CD4-positive, alpha-beta T cell treated with Interleukin-4 for 4 hours (primary cell): Measurements from ENCODE around the gene CSPG4.
"Not testable (repeated sequence)": the region's sequence is repeated elsewhere in the genome, so short reads cannot be mapped to it uniquely, and the experiment has no call there.

ENCODE experiments used
- DNase-seq: peaks from one replicate; pipeline ENCODE4 v3.0.0-alpha.2; 2020

Gene CSPG4

GRCh38 chr15:75712668-75713337, at the start of gene CSPG4:
Gene CSPG4 (minus strand): TSS chr15:75712848. CDS start chr15:75712755, 93 bp downstream.
- no peak for DNase-seq

GRCh38 chr15:75762357-75762718, 49.7 kb upstream of the CSPG4 start:
- DNase-seq, result not testable (repeated sequence)

DNA sequence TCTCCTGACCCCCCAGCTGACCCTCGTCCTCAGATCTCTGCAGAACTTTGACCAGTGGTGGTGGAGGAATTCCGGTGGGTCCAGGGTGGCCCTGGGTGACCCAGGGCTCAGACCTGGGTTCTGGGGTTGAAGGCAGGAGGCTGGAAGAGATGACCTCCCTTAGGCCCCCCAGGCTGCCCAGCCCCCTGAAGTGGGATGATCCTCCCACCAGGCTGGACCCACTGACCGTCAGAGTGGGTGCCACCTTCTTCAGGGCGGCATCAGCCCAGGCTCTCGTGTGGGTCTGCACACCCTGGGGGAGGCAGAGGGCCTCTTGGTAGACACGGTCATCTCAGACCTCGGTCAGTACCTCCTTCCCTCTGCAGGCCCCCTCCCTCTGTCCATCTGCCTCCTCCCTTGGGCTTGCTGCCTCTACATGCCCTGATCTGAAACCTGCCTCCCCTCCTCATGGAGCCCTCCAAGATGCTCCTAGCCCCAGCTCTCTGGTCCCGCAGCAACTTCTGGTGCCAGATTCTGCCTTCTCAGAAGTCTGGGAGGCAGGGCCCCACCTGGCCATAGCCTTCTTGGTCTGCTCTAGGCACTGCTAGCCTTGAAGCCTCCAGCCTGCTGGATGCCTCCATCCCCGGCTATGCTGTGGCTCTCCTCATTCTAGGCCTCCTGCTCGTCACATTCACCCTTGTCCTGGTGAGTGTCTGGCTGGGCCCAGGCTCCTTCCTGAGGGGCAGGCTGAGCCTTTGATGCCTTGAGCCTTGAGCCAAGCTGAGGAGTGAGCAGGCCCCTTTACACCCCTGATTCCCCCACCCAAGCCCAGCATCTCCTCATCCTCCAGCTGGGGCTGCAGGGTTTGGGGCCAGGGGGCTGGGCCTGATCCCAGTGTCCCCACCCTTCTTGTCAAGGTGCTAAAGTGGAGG, 49.1 kb upstream of the CSPG4 start:
- no peak for DNase-seq

DNA sequence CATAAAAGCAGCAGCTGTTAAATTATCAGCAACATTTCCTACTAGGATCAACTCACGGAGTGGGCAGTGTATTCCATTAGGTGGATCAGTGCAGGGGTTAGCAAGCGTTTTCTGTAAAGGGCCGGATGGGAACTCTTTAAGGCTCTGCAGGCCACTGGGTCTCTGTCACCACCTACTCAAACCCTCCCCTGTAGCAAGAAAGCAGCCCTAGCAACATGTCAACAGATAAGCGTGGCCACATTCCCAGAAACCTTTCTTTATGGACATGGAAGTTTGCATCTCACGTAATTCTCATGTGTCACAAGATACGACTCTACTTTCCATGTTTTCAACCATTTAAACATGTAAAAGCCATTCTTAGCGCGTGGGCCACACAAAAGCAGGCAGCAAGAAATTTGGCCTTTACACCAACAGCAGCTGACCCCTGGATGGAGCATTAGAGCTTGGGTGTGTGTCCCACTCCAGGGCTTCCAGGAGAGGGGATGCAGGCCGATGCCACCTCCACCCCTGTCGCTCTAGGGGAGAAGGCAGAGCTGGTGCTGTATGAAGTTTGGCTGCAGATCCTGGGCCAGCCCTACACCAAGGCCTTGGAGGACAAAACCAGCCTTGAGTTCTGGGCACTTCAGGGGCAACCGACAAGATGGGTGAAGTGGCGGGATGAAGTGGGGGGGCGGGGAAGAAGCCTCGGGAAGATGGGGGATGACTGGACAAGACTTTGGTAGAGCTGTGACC, 48.2 kb upstream of the CSPG4 start:
- no peak for DNase-seq

DNA sequence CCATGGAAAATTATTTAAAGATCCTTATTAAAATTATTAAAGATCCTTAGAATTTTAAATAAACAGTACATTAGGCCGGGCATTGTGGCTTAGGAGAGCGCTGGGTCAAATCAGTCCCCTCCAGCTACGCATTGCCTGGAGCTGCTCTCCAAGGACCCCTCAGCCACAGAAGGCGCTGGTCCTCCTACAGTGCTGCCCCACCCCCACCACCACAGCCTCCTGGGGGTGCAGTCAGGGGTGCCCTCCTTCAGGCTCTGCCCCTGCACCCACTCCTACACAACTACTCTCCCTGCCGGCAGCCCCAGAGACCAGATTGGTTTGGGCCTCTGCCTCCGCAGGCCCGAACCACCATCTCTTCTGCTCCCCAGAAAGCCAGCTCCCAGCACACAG, 47.5 kb upstream of the CSPG4 start:
- not testable (repeated sequence) for DNase-seq

DNA sequence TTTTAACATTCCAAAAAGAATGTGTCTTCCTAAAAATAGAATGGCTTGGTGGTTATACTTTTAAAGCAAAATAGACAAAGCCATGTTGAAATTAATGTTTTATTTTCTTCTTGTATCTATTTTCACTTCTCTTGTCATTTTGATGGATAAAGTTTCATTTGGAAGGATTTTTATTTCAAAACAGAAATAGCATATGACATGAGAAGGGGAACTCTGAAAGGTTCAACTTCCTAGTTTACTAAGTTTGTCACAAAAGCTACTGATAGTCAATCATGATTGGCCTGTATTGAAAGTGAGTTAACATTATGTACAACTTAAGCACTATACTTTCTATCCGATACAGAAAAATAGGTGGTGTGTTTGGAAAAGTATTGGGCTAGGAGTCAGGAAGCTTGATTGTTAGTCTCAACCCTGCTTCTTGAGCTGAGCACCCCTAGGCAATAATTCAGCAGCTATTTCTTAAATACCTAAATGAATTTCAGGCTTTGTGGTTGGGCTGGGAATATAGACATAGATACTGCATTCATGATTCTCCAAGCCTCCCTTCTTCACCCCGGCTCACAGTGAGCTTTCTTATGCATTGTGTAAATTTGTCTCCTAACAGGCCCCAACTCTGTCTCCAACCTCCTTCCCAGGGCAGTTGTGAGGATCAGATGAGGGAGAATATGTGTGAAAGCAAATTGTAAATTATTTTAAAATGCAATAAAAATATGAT, 46.9 kb upstream of the CSPG4 start:
- no peak for DNase-seq

DNA sequence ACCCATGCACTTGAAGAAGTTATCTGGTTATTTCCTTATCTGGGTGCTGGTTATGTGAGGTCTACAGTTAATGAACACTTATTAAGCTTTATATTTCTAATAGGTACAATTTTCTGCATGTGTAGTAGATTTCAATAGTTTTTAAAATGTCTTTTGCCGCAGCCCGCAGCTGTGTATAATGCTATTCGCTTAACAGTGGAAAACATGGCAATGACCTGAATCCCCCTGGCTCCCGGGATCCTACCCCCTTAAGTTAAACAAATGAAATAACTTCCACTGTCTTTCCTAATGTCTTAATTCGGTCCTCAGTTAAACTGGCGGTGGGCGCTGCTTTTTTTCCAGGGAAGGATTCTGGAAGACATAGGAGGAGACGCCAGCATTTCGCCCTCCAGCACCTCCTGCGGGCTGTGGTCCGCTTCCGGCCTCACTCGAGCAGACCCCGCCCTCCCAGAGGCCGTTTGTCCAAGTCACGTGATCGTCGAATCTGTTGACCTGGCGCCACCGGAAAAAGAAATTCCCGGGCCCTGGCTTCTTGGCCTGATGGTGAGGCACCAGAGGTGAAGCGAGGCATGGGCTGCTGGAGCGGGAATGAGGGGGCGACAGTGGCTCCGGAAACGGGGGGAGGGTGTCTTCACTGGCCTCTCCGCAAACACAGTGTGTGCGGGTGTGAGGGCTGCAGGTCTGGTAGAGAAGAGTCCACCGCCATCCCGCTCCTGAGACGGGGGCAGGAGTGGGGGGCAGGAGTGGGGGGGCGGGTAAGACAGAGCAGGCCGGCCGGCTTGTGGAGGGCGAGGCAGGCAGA, 45.6 kb upstream of the CSPG4 start:
- DNase-seq, result peak; percentile 53

DNA sequence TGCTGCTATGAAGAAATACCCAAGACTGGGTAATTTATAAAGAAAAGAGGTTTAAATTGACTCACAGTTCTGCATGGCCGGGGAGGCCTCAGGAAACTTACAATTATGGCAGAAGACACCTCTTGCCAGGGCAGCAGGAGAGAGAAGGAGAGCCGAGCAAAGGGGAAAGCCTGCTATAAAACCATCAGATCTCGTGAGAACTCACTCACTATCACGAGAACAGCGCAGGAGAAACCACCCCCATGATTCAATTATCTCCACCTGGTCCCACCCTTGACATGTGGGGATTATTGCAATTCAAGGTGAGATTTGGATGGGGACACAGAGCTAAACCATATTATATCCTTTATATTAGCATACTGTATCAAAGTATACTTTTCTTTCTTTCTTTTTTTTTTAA, 42.2 kb upstream of the CSPG4 start:
- DNase-seq, result not testable (repeated sequence)

DNA sequence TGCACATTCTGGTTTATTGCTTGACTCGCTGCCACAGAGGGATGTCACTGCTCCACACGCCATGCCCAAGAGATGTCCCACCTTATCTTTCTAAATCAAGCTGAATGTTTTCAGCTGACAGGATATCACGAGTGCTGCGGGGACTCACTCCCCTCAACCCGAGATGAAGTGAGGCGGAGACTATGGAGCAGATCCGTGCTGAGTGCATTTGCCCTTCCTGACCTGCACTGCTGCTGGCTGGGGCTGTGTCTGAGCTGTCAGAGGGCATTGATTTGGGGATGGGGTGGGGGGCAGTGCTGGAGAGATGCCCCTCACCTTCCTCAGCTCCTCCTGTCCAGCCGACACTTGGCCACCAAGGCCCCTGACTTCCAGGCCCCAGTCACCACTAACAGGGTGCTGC, 40.5 kb upstream of the CSPG4 start:
- no peak for DNase-seq

- DNase-seq, result no peak
Observed at GRCh38 chr15:75751891-75752290, 39.2 kb upstream of the CSPG4 start.

DNA sequence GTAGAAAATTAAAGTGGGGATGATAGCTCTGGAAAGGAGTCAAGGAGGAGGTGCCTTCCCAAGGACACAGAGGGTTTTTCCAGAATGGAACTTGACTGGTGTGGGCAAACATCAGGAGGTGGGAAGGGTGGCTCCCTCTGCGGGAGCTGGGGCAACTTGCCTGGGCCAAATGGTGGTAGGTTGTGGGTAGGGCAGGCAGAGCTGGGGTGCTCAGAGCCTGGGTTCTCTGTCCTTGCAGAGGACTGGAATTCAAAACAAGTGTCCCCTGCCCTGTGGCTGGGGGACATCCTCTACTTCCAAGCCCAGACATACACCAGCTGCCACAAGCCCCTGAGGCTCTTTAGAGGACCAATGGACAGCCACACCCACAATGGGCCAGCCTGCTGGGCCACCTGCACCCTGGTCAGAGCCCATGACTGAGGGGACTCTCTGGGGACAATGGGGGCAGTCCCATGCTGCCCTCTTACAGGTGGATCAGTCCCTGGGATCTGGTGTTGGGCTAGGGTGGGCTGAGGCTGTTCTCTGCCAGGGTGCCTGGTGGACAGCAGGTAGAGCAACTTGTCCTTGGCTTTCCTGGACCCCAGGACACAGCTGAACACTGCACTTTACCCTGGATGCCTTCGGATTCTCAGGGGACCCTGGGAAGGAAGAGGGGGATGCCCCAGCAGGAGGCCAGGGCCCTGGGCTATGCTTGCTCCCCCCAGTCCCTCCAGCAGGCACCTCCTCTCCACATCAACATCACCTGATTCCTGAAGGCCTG, 38.6 kb upstream of the CSPG4 start:
- no peak for DNase-seq

DNA sequence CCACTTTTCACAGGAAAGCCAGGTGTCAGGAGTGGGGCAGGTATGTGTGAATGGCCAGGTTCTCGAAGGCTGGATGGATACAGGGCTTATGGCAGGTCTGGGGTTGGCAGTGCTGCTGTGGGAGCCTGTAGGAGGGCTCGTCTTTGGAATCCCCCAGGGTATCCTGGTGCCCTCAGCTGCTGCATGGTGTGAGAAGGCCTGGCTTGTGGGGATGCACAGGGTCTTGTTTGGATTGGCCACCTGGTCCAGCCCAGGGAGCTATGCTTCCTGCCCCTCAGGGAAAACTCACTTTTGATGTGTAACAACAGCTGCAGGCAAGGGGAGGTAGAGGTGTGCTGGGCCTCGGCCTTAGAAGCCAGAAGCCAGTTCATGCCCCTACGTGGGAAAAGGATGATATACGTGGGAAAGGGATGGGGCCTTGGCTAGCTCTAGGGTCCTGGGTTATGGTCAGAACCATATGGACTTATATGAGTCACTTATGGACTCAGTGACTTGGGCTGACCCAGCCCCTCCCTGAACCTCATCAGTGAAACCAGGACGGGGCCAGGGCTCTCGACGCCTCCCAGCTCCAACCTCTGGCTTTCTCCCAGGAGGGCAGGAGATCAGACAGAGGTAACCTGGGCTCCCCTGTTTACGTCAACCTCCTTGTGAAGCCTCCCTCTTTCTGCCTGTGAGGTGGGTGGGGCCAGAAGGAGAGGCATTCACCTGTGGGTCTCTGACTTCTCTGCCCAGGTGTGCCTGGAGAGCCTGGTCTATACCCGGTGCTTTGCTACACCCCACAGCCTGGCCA, 37.8 kb upstream of the CSPG4 start:
- DNase-seq, result no peak

- no peak for DNase-seq
Observed at GRCh38 chr15:75749820-75750219, 37.2 kb upstream of the CSPG4 start.

DNA sequence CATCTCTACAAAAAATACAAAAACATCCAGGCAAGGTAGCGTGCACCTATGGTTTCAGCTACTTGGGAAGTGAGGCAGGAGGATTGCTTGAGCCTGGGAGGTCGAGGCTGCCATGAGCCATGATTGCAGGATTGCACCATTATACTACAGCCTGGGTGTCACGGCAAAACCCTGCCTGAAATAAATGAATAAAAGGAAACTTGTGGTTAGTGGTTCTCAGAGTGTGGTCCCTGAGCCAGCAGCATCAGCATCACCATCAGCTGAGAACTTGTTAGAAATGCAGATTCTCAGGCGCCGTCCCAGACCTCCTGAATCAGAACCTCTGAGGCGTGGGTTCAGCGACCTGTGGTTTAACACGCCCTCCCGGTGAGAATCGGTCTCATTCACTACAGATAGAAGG, 36.2 kb upstream of the CSPG4 start:
- DNase-seq, result peak; percentile 61

DNA sequence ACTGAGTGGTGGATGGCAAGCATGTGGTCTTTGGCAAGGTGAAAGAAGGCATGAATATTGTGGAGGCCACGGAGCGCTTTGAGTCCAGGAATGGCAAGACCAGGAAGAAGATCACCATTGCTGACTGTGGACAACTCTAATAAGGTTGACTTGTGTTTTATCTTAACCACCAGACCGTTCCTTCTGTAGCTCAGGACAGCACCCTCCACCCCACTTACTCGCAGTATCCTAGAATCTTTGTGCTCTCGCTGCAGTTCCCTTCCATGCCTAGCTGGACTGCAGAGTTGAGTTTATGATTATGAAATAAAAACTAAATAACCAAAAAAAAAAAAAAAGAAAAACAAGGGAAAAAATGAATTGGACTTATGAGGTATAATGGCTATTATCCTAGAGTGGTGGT, 34.5 kb upstream of the CSPG4 start:
- DNase-seq, result not testable (repeated sequence)

GRCh38 chr15:75745305-75745704, 32.7 kb upstream of the CSPG4 start:
- no peak for DNase-seq

DNA sequence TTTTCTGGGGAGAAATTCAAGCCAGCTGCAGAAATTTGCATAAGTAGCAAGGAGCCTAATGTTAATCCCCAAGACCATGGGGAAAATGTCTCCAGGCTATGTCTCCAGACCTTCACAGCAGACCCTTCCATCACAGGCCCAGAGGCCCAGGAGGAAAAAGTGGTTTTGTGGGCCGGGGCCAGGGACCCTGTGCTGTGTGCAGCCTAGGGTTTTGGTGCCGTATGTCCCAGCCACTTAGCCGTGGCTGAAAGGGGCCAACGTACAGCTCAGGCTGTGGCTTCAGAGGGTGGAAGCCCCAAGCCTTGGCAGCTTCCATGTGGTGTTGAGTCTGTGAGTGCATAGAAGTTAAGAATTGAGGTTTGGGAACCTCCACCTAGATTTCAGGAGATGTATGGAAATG, 29.7 kb upstream of the CSPG4 start:
- not testable (repeated sequence) for DNase-seq

- DNase-seq, result no peak
Observed at GRCh38 chr15:75739791-75740190, 27.1 kb upstream of the CSPG4 start.

- DNase-seq, result peak; percentile 87
Observed at GRCh38 chr15:75738647-75739325, 26.1 kb upstream of the CSPG4 start.
